Activated T-cell treated with anti-CD3 and anti-CD28 coated beads, Interleukin-2, amount 50 U/mL, for 4 hours (primary cell): Measurements from ENCODE around the gene ELP5. TPM values are rescaled to one million over a fixed set of nuclear protein-coding genes. Genes with fewer than 3 reads are reported as not detected.

Experiments used
- ATAC-seq, 2 donors: fragments of 200-7000 bp; cut with Tn5 transposase; one replicate each; pipeline ENCODE4 v1.10.0; 2021
- DNase-seq: peaks from one replicate; pipeline ENCODE4 v3.0.0-alpha.2; 2020
- H3K27me3 Mint-ChIP-seq: one replicate; pipeline ENCODE4 v1.8.0; 2021; ENCODE audit warnings: low read depth, mixed read lengths
- H3K36me3 Mint-ChIP-seq: one replicate; pipeline ENCODE4 v1.8.0; 2022; ENCODE audit warnings: mixed read lengths; ENCODE audit not compliant: insufficient read depth
- H3K4me1 Mint-ChIP-seq: one replicate; pipeline ENCODE4 v1.8.0; 2021; ENCODE audit warnings: low read depth, mixed read lengths
- H3K4me3 Mint-ChIP-seq: one replicate; pipeline ENCODE4 v1.8.0; 2021; ENCODE audit warnings: mild to moderate bottlenecking, moderate library complexity, mixed read lengths
- H3K9me3 Mint-ChIP-seq: one replicate; pipeline ENCODE4 v1.8.0; 2021; ENCODE audit warnings: mixed read lengths
- total RNA-seq, 3 donors: library from RNA; stranded (reverse); gene quantifications; one replicate each; pipeline ENCODE4 v1.2.1, GENCODE V29; 2021

The ELP5 gene
- total RNA-seq, 3 donors from 2014 or later, result 107 to 138 (median 117) TPM

- Mint-ChIP-seq H3K27me3 (no peaks in the 10 kb centered on the region), H3K4me1 (peaks cover 26% of the 10 kb centered on the region)
Measured at GRCh38 chr17:7224110-7224509, 27.9 kb upstream of the ELP5 start.

GRCh38 chr17:7224661-7225111 is 27.3 kb upstream of the ELP5 start:
- Mint-ChIP-seq H3K4me3 (no peak overlapping the region), H3K36me3 (peaks cover 26% of the 10 kb centered on the region), H3K9me3 (no peaks in the 10 kb centered on the region), H3K4me1 (peaks cover 20% of the 10 kb centered on the region), H3K27me3 (no peaks in the 10 kb centered on the region)
- DNase-seq (no peak), ATAC-seq (no peak)

More at GRCh38 chr17:7224110-7224509, 27.9 kb upstream of the ELP5 start:
- no peaks in the 10 kb centered on the region for H3K9me3 Mint-ChIP-seq
- H3K36me3 Mint-ChIP-seq, result peaks cover 24% of the 10 kb centered on the region
- no peak overlapping the region for H3K4me3 Mint-ChIP-seq
- no peak for DNase-seq
- no peak for ATAC-seq

- Mint-ChIP-seq H3K4me1 (peaks cover 15% of the 10 kb centered on the region), H3K27me3 (no peaks in the 10 kb centered on the region), H3K36me3 (peaks cover 30% of the 10 kb centered on the region), H3K4me3 (no peak overlapping the region), H3K9me3 (no peaks in the 10 kb centered on the region)
- DNase-seq (no peak), ATAC-seq (no peak)
Measured at GRCh38 chr17:7225711-7226331, 26.2 kb upstream of the ELP5 start.

- ATAC-seq, result no peak
- peaks cover 29% of the 10 kb centered on the region for H3K36me3 Mint-ChIP-seq
- no peak for DNase-seq
- H3K4me1 Mint-ChIP-seq, result peaks cover 12% of the 10 kb centered on the region
- H3K4me3 Mint-ChIP-seq, result no peak overlapping the region
- no peaks in the 10 kb centered on the region for H3K9me3 Mint-ChIP-seq
- no peaks in the 10 kb centered on the region for H3K27me3 Mint-ChIP-seq
Measured at GRCh38 chr17:7226721-7227710, 25.0 kb upstream of the ELP5 start.

DNA sequence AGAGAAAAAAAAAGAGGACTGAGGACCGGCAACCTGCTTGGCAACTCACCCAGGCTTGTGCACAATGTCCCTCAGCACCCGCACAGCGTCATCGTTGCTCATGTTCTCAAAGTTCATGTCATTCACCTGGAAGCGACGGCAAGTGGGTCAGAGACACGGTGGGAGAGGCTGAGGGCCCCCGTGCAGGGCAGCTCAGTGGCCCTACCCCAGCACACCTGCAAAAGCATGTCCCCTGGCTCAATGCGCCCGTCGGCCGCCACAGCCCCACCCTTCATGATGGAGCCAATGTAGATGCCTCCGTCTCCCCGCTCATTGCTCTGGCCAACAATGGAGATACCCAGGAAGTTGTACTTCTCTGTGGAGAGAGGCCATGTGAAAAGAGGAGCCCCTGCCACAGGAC is 23.1 kb upstream of the ELP5 start:
- no peak for ATAC-seq
- Mint-ChIP-seq H3K36me3 (peaks cover 21% of the 10 kb centered on the region), H3K4me3 (no peak overlapping the region), H3K9me3 (no peaks in the 10 kb centered on the region), H3K27me3 (no peaks in the 10 kb centered on the region), H3K4me1 (peaks cover 28% of the 10 kb centered on the region)
- DNase-seq, result no peak

DNA sequence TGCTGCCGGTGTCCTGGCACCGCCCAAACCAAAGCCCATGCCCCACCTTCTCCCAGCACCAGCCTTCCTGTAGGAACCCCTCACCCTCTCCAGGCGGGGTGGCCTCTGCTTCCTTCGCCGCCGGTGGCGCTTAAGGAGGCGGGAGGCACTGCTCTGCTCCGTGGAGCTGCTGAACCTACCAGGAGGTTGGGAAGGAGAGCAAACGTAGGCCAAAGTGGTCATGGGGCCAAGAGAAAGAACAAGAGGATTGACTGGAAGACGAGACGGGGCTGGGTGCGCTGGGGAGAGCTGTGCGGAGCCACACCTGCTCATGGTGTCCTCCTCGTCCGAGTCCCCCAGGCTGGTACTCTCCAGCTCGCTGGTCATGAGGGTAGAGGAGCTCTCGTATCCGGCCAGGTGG is 22.5 kb upstream of the ELP5 start:
- Mint-ChIP-seq H3K4me1 (peaks cover 29% of the 10 kb centered on the region), H3K9me3 (no peaks in the 10 kb centered on the region), H3K36me3 (peaks cover 19% of the 10 kb centered on the region), H3K27me3 (no peaks in the 10 kb centered on the region), H3K4me3 (no peak overlapping the region)
- no peak for DNase-seq
- ATAC-seq, result no peak

- DNase-seq (no peak), ATAC-seq (no peak)
- Mint-ChIP-seq H3K4me1 (peaks cover 52% of the 10 kb centered on the region), H3K27me3 (no peaks in the 10 kb centered on the region), H3K4me3 (peak overlapping the region; percentile 91), H3K36me3 (peaks cover 31% of the 10 kb centered on the region), H3K9me3 (no peaks in the 10 kb centered on the region)
Measured at GRCh38 chr17:7232114-7232513, 19.9 kb upstream of the ELP5 start.

GRCh38 chr17:7233701-7234082 is 18.3 kb upstream of the ELP5 start:
- peaks cover 49% of the 10 kb centered on the region for H3K4me1 Mint-ChIP-seq
- DNase-seq, result no peak
- peaks cover 26% of the 10 kb centered on the region for H3K36me3 Mint-ChIP-seq
- H3K4me3 Mint-ChIP-seq, result peak overlapping the region; percentile 91
- H3K9me3 Mint-ChIP-seq, result no peaks in the 10 kb centered on the region
- ATAC-seq, result peak; percentile 5 to 12
- H3K27me3 Mint-ChIP-seq, result no peaks in the 10 kb centered on the region

GRCh38 chr17:7234083-7234951 is 17.7 kb upstream of the ELP5 start, which contains the start of gene DVL2:
Gene DVL2 (minus strand): TSS chr17:7234517. CDS start chr17:7234262, 255 bp downstream.
- H3K9me3 Mint-ChIP-seq, result no peaks in the 10 kb centered on the region
- H3K36me3 Mint-ChIP-seq, result peaks cover 21% of the 10 kb centered on the region
- DNase-seq (peak; percentile 93), ATAC-seq (peak; percentile 47 to 54)
- H3K27me3 Mint-ChIP-seq, result no peaks in the 10 kb centered on the region
- H3K4me3 Mint-ChIP-seq, result peak within 1 kb of the TSS; percentile 91
- H3K4me1 Mint-ChIP-seq, result peaks cover 49% of the 10 kb centered on the region

- Mint-ChIP-seq H3K4me3 (peak overlapping the region; percentile 98), H3K9me3 (no peaks in the 10 kb centered on the region), H3K4me1 (peaks cover 59% of the 10 kb centered on the region), H3K36me3 (peaks cover 16% of the 10 kb centered on the region), H3K27me3 (no peaks in the 10 kb centered on the region)
- DNase-seq (no peak), ATAC-seq (no peak)
Measured at GRCh38 chr17:7235693-7236665, 16.0 kb upstream of the ELP5 start.

- peaks cover 21% of the 10 kb centered on the region for H3K36me3 Mint-ChIP-seq
- no peak for DNase-seq
- ATAC-seq, result no peak
- H3K9me3 Mint-ChIP-seq, result no peaks in the 10 kb centered on the region
- no peaks in the 10 kb centered on the region for H3K27me3 Mint-ChIP-seq
- peak overlapping the region; percentile 98 for H3K4me3 Mint-ChIP-seq
- H3K4me1 Mint-ChIP-seq, result peaks cover 65% of the 10 kb centered on the region
Measured at GRCh38 chr17:7236808-7237207, 15.2 kb upstream of the ELP5 start.

GRCh38 chr17:7237266-7237760 is 14.7 kb upstream of the ELP5 start:
- Mint-ChIP-seq H3K9me3 (no peaks in the 10 kb centered on the region), H3K27me3 (no peaks in the 10 kb centered on the region), H3K36me3 (peaks cover 21% of the 10 kb centered on the region), H3K4me1 (peaks cover 65% of the 10 kb centered on the region), H3K4me3 (peak overlapping the region; percentile 98)
- ATAC-seq (no peak), DNase-seq (no peak)
